Esophagus squamous epithelium (tissue), 4 donors: ENCODE measurements around the gene PDE6B.

Source experiments
- POLR2A ChIP-seq, 4 donors: fragments of 450-650 bp; IDR thresholded peaks; one replicate each; pipeline ENCODE4 v1.6.1; 2017; ENCODE audit warnings: antibody characterized with exemption in 4 of 4, mild to moderate bottlenecking in 4 of 4, moderate library complexity in 3 of 4
- TF ChIP-seq, protein P1 (sequence below), 6 experiments: fragments of 450-650 bp in 4 of 6; fragments of 200-600 bp in 2 of 6; sonication (generic) in 2 of 6; IDR thresholded peaks; one replicate each; pipeline ENCODE4 v1.5.1; 2016 to 2019; ENCODE audit warnings: antibody characterized with exemption in 6 of 6, mild to moderate bottlenecking in 4 of 6, moderate library complexity in 4 of 6

DNA sequence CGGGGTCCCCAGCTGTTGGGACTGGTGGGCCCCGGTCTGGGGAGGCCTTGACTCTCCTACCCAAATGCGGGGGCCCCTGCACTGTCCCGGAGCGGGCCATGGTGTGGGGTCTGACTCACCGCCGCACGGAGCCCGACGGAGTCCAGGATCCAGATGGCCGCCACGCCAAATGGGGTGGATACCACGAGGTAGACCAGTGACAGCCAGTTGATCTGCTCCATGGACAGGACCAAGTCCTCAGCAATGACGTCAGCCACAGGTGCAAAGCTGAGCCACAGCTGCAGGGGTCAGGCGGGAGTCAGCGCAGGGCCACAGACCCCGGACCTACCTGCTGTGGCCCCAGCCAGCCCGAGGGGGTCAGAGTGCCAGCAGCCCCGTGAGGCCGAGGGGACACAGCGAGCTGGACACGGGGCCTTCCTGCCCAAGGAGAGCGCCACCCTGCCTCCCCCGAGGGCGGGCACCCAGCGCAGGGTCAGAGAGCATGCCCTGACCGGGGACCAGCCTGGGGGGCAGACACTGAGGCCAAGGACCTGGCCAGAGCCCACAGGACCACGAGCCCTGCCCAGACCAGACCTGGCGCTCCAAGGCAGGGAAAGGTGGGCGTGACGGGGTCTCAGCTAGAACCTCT is 61.2 kb downstream of the PDE6B start:
- TF ChIP-seq, protein P1, sequence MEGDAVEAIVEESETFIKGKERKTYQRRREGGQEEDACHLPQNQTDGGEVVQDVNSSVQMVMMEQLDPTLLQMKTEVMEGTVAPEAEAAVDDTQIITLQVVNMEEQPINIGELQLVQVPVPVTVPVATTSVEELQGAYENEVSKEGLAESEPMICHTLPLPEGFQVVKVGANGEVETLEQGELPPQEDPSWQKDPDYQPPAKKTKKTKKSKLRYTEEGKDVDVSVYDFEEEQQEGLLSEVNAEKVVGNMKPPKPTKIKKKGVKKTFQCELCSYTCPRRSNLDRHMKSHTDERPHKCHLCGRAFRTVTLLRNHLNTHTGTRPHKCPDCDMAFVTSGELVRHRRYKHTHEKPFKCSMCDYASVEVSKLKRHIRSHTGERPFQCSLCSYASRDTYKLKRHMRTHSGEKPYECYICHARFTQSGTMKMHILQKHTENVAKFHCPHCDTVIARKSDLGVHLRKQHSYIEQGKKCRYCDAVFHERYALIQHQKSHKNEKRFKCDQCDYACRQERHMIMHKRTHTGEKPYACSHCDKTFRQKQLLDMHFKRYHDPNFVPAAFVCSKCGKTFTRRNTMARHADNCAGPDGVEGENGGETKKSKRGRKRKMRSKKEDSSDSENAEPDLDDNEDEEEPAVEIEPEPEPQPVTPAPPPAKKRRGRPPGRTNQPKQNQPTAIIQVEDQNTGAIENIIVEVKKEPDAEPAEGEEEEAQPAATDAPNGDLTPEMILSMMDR (IDR thresholded peaks at IDR 0.05) = no peak
- no peak for TF ChIP-seq POLR2A (IDR thresholded peaks at IDR 0.05)
